ENCODE measurements around the gene OR10A6. TPM values are rescaled to one million over a fixed set of nuclear protein-coding genes. Genes with fewer than 3 reads are reported as not detected.

The OR10A6 gene
- total and polyA plus RNA-seq, 10 of the 15 experiments (the other 5 are each of a cell fraction or from before 2014, with no cell fraction given), result not detected

DNA sequence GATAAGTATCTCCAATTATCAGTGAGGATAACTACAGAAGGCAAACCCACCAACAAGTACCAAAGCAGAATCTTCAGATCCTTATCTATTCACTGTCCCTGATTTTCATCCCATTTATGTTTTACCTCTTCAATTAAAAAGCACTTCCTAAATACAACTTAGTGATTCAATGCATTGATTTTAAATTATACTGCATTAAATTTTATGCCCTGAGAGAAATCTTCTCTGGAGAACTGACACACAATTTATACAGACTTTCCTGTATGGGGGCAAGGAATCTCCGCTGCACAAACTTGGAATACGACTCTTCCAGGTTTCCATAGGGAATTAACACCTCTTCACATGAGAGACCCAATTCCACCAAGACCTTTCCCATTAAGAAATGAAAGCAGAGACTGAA lies 10.5 kb upstream of the OR10A6 start, which contains the start of gene OR10A3 (continued):
- TF ChIP-seq CREM (IDR thresholded peaks at IDR 0.05; ENCODE audit: low read depth) (no peak), CBFB (IDR thresholded peaks at IDR 0.05; ENCODE audit: low read depth) (no peak), STAT3 (IDR thresholded peaks at IDR 0.05; ENCODE audit: low read depth, low read length) (no peak)
- TF ChIP-seq, protein P1, sequence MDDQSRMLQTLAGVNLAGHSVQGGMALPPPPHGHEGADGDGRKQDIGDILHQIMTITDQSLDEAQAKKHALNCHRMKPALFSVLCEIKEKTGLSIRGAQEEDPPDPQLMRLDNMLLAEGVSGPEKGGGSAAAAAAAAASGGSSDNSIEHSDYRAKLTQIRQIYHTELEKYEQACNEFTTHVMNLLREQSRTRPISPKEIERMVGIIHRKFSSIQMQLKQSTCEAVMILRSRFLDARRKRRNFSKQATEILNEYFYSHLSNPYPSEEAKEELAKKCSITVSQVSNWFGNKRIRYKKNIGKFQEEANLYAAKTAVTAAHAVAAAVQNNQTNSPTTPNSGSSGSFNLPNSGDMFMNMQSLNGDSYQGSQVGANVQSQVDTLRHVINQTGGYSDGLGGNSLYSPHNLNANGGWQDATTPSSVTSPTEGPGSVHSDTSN (IDR thresholded peaks at IDR 0.05; ENCODE audit: insufficient replicate concordance, low read depth, low read length), result no peak

DNA sequence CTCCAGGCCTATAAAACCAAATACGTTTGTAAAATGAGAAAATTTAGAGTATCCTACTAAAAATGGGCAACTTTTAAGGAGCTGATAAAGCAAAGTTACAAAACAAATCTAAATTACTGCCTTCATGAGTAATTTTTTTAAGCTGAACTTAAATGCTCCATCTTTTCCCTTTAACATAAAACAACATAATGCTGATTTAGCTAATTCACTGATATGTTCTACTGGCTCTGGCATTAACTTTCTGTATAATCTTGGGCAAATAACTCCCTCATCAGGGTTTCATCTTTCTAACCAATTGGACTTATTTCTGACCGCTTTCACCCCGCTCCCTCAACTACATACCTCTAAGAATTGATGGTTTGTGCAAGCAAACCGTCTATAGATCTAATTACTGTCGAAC lies 10.1 kb upstream of the OR10A6 start:
- Histone ChIP-seq H3K27me3 (replicated peaks in 1 of 2; ENCODE audit: control insufficient read depth in 2 of 2, insufficient read depth in 2 of 2, low read length in 1 of 2) (peaks cover 0 to 2% of the 10 kb centered on the region in 2 experiments; a peak in 2 of 4 replicates), H3K36me3 (ENCODE audit: control insufficient read depth in 2 of 2, insufficient read depth in 2 of 2, low read length in 1 of 2) (no peaks in the 10 kb centered on the region), H3K27ac (ENCODE audit: control insufficient read depth, insufficient read depth) (no peak overlapping the region), H3K9me3 (replicated peaks; ENCODE audit: control insufficient read depth, insufficient read depth, low read length) (no peaks in the 10 kb centered on the region; the same call in 2 of the 3 replicates), H4K20me1 (ENCODE audit: control insufficient read depth, insufficient read depth) (no peaks in the 10 kb centered on the region), H3K79me2 (ENCODE audit: control insufficient read depth, insufficient read depth, low read length) (no peaks in the 10 kb centered on the region), H3K9ac (ENCODE audit: control insufficient read depth, insufficient read depth, low read length) (no peak overlapping the region), H3K4me1 (ENCODE audit: control insufficient read depth, insufficient read depth, low read length) (no peaks in the 10 kb centered on the region), H2AFZ (ENCODE audit: control insufficient read depth, low read depth, low read length) (no peak overlapping the region), H3K4me3 (no peak overlapping the region), H3K4me2 (ENCODE audit: control insufficient read depth, insufficient read depth) (no peak overlapping the region)
- 13% methylated on average over 5 of the region's 5 CpGs for WGBS (ENCODE audit: insufficient coverage, insufficient replicate concordance, low lambda C conversion rate, missing lambda C conversion rate)
- ATAC-seq (no peak), FAIRE-seq (no peak), DNase-seq (ENCODE audit: low read depth, low spot score) (no peak)
- BruUV-seq (replicated peaks), result no TSS peak
- RAD21 ChIA-PET (ENCODE audit: unreplicated experiment), result no interaction called here
- intact Hi-C loops (cut with micrococcal nuclease; ENCODE audit: unreplicated experiment) (no loop called here), in situ Hi-C loops (cut with MboI) (no loop called here)
- CTCF ChIA-PET, result no interaction called here
- SMC1A ChIA-PET (ENCODE audit: uncharacterized antibody, unreplicated experiment), result interaction anchor here (0.7 kb wide), 1 partner anchor 72 kb away, joined by 3 read pairs; no protein-coding TSS in a partner anchor
- POLR2A ChIA-PET, result no interaction called here
- TF ChIP-seq, protein P2, sequence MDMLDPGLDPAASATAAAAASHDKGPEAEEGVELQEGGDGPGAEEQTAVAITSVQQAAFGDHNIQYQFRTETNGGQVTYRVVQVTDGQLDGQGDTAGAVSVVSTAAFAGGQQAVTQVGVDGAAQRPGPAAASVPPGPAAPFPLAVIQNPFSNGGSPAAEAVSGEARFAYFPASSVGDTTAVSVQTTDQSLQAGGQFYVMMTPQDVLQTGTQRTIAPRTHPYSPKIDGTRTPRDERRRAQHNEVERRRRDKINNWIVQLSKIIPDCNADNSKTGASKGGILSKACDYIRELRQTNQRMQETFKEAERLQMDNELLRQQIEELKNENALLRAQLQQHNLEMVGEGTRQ (IDR thresholded peaks at IDR 0.05; ENCODE audit: borderline replicate concordance, low read depth, low read length), result no peak
- no peak for TF ChIP-seq POLR2A (IDR thresholded peaks at IDR 0.05; ENCODE audit: low read depth, low read length)
- TF ChIP-seq, protein P3, sequence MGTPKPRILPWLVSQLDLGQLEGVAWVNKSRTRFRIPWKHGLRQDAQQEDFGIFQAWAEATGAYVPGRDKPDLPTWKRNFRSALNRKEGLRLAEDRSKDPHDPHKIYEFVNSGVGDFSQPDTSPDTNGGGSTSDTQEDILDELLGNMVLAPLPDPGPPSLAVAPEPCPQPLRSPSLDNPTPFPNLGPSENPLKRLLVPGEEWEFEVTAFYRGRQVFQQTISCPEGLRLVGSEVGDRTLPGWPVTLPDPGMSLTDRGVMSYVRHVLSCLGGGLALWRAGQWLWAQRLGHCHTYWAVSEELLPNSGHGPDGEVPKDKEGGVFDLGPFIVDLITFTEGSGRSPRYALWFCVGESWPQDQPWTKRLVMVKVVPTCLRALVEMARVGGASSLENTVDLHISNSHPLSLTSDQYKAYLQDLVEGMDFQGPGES (IDR thresholded peaks at IDR 0.05), result no peak
- no peak for TF ChIP-seq SP1 (IDR thresholded peaks at IDR 0.05; ENCODE audit: low read depth, low read length)
- TF ChIP-seq EZH2 (IDR thresholded peaks at IDR 0.05; ENCODE audit: borderline replicate concordance, control insufficient read depth, low read depth, low read length), result no peak
- TF ChIP-seq NFXL1 (IDR thresholded peaks at IDR 0.05; ENCODE audit: borderline replicate concordance), result no peak
- TF ChIP-seq, protein P4, sequence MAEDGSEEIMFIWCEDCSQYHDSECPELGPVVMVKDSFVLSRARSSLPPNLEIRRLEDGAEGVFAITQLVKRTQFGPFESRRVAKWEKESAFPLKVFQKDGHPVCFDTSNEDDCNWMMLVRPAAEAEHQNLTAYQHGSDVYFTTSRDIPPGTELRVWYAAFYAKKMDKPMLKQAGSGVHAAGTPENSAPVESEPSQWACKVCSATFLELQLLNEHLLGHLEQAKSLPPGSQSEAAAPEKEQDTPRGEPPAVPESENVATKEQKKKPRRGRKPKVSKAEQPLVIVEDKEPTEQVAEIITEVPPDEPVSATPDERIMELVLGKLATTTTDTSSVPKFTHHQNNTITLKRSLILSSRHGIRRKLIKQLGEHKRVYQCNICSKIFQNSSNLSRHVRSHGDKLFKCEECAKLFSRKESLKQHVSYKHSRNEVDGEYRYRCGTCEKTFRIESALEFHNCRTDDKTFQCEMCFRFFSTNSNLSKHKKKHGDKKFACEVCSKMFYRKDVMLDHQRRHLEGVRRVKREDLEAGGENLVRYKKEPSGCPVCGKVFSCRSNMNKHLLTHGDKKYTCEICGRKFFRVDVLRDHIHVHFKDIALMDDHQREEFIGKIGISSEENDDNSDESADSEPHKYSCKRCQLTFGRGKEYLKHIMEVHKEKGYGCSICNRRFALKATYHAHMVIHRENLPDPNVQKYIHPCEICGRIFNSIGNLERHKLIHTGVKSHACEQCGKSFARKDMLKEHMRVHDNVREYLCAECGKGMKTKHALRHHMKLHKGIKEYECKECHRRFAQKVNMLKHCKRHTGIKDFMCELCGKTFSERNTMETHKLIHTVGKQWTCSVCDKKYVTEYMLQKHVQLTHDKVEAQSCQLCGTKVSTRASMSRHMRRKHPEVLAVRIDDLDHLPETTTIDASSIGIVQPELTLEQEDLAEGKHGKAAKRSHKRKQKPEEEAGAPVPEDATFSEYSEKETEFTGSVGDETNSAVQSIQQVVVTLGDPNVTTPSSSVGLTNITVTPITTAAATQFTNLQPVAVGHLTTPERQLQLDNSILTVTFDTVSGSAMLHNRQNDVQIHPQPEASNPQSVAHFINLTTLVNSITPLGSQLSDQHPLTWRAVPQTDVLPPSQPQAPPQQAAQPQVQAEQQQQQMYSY (CRISPR knock-in tag; IDR thresholded peaks at IDR 0.05), result no peak
- TF ChIP-seq CBX3 (IDR thresholded peaks at IDR 0.05; ENCODE audit: borderline replicate concordance, low read depth), result no peak
- no peak for TF ChIP-seq POLR2AphosphoS5 (IDR thresholded peaks at IDR 0.05; ENCODE audit: low read length)
- TF ChIP-seq RBBP5 (conservative IDR thresholded peaks at IDR 0.05), result no peak
- TF ChIP-seq TBL1XR1 (IDR thresholded peaks at IDR 0.05; ENCODE audit: low read depth, low read length), result no peak
- TF ChIP-seq EGR1 (IDR thresholded peaks at IDR 0.05; ENCODE audit: borderline replicate concordance in 1 of 2, low read depth in 2 of 2, low read length in 2 of 2), result no peak
- TF ChIP-seq GABPA (IDR thresholded peaks at IDR 0.05; ENCODE audit: low read depth), result no peak
- no peak for TF ChIP-seq MTA3 (IDR thresholded peaks at IDR 0.05; ENCODE audit: borderline replicate concordance, low read length)

All from GM12878 (cell line).